Stimulated activated CD8-positive, alpha-beta memory T cell treated with anti-CD3 and anti-CD28 coated beads, Interleukin-15, amount 100 ng/mL, for 24 hours (primary cell): ENCODE results near the gene LRP11.
"Not testable (repeated sequence)": the region's sequence is repeated elsewhere in the genome, so short reads cannot be mapped to it uniquely, and the experiment has no call there.

Experiments used
- DNase-seq: peaks from one replicate; pipeline ENCODE4 v3.0.0-alpha.2; 2020; ENCODE audit warnings: low read depth

LRP11 gene

GRCh38 chr6:149869275-149869892 lies 5.2 kb upstream of the LRP11 start:
- DNase-seq, result no peak

DNA sequence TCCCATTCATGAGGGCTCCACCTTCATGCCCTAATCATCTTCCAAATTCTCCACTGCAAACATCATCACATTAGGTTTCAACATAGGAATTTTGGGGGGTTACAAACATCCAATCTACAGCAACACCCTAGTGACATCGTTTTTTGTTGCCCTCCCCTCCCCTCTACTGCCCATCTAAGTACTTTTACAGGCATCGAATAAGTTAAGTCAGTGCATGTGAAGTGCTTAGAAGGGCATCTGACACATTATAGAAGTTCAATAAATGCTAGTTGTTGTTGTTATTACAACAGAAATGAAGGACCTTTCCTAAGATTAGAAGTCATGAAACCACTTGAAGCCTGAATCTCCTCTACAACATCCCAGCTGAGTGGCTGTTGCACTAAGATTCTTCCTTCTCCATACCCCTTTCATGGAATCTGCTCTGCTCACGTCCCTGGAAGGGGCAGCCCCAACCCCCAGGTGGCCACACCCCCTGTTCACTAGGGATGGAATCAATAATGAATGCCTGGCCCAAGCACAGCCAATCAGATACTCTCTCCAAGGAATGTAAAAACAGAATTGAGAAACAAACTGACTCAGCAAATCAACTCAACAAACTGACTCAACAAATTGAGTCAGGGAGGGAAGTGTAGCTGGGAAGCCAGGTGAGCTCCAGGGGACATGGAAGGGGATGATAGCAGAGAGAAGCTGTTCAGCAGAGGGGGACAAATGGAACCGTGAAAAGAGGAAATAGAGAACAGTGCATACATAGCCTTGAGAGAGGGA lies 3.9 kb upstream of the LRP11 start:
- no peak for DNase-seq

DNA sequence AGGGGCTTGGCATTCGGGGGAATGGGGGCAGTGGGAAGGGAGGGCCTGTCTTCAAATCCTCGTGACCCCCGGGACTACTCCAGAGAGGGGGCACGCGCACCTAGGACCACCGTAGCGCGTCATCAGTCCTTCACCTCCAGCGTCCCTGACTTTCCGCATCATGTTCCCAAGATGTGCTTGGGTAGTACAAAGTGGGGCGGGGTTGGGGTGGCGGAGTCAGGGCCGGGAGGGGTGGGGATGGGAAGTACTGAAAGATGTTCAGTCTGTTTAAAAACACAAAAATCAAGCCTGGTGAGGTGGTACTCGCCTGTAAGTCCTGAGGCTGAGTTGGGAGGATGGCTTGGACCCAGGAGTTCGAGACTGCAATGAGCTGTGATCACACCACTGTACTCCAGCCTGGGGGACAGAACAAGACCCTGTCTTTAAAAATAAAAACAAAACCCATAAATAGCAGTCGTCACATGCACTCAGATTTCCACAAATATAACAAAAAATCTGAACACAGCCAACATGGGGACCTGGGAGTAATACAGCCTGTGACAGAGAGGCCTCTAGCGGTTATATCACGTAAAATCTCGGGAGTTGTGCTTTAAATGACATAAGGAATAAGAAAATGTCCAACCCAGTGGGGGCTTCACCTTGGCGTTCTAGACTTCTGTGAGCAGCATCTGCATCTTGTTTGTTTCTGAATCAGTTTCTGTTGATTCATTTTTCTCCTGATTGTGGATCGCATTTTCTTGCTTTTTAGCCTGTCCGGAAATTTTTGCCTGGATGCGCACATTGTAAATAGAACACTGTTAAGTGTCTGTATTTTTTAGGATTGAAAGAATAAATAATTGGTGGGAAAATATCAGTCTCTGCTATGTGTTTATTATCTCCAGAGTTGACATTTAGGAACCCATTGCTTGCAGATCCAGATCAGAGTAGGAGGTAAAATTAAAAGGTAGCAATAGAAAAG lies 698 bp upstream of the LRP11 start:
- DNase-seq, result no peak

DNA sequence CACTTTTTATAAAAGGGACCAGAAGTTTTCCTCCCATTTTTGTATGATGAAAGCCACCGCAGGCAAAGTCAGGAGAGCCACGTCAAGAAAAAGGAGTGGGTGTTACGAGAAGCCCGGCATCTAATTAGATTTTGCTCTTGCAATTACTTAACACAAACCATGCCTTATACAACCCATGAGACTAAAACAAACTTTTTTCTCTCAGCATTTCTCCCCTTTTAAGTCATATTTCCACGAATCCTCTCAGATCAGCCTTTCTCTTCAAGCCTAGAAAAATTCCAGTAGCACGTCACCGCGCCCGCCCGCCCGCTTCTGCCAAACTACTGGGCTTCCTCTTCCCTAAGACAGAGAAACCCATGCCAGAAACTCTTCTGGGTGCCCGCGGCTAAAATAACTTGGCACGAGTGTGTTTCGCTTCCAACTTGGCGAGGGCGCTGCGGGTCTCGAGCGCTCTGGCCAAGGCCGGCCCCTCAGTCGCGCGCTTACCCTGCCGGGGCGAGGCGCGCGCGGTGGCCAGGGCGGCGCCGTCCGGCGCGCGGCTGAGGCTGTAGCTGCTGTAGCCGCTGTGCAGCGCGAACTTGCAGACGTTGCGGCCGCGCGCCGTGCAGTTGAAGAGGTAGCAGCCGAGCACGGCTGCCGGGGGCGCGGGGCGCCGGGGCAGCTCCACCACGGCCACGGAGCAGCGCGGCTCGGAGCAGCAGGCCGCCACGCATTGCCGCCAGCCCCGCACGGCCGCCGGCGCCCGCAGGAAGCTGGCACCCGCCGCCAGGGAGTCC lies 1.0 kb downstream of the LRP11 start:
- peak; percentile 13 for DNase-seq

DNA sequence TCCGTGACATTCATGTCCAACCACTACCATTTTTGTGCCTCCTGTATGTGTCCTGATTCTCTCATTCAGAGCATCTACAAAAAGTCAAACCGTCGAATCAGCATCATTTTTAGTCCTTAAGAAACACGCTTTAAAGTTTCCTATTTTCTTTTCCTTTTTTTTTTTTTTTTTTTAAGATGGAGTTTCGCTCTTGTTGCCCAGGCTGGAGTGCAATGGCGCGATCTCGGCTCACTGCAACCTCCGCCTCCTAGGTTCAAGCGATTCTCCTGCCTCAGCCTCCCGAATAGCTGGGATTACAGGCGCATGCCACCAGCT lies 1.8 kb downstream of the LRP11 start:
- not testable (repeated sequence) for DNase-seq

DNA sequence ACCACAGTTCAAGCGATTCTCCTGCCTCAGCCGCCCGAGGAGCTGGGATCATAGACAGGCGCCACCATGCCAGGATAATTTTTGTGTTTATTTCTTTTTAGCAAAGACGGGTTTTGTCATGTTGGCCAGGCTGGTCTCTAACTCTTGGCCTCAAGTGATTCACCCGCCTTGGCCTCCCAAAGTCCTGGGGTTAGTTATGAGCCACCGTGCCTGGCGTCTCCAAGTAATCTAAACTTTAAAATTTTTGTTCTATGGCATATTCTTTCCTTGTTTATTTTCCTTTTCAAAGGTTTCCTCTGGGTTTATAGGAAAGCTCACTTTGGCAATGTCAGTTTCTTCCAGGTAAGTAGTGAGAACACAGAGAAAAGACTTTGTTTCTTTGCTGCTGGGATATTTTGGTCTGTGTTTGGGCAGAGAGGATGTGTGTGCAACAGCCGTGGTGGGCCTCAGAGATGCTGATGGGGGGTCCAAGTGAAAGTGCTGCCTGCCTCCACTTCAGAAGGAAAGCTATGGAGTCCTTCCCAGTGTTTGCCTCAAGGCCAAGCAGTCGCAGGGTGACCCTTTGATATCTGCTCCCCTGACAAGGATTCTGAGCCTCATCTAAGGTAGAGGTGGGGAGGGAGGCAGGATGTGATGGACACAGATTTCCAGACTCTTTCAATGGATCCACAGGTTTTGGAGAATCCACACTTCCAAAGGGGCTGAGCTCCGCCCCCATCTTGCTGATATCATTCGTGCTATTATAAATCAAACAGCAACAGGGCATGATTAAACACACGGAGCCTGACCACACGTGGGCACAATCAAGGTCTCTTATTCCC lies 2.3 kb downstream of the LRP11 start:
- DNase-seq, result no peak

DNA sequence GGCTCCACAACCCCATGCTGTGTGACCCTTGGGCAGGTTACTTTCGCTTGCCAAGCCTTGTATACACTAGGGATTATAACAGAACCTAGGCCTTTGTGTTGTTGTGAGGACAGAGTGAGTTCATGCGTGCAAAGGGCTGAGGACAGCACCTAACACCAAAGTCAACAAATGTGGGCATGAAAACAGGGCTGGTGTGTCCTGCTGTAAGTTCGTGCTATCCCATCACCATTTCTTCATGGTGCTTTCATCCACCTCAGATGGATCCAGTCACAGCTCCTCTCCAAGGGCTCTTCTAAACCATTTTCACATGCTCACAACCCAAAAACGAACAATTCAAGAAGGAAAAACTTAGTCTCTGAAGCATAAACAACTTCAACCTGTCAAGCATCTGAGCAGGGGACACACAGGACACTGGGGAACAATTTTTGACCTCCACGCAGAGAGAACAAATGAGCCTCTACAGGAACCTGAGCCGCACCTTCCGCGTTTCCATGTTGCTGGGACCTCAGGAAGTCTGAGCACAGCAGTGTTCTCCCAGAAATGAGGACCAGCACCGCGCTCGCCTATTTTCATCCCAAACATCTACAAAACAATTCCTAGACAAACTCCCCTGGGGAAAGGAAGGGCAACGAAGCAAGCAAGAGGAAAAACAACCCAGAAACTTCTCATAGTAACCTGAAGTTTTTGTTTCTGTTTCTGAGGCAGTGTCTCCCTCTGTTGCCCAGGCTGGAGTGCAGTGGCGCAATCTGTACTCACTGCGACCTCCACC lies 3.1 kb downstream of the LRP11 start:
- no peak for DNase-seq

DNA sequence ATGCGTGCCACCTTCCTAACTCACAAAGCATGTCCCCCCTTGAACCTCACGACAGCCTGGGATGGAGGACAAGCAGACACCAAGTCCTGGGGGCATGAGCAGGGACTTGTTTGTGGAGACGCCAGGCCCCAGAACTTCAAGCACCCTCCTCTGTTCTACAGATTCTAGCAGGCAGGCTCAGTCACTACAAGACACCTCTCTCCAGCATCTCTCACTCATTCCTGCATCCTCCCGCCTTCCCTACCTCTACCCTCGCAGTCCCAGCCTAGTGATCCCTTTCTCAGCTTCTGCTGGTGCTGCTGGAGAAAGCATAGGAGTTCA lies 3.7 kb downstream of the LRP11 start:
- DNase-seq, result no peak

DNA sequence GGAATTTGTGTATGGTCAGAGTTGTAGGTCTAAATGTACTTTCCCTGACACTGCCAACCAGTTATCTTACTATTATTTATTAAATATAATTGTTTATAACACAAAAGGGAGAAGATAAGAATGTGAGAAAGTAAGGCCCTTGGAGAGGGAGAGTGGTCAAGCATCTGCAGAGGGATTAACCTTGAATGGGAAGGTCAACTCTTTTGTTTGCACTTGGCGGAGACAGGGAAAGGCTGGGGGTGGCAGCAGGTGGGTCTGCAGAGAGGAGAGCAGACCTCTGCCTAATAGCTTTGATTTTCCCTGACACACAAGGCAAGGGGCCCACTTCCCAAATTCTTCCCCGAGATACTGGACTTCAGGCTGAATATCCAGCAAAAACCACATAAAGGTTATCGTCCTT lies 4.2 kb downstream of the LRP11 start:
- DNase-seq, result no peak

GRCh38 chr6:149859368-149859767 lies 4.8 kb downstream of the LRP11 start:
- no peak for DNase-seq

DNA sequence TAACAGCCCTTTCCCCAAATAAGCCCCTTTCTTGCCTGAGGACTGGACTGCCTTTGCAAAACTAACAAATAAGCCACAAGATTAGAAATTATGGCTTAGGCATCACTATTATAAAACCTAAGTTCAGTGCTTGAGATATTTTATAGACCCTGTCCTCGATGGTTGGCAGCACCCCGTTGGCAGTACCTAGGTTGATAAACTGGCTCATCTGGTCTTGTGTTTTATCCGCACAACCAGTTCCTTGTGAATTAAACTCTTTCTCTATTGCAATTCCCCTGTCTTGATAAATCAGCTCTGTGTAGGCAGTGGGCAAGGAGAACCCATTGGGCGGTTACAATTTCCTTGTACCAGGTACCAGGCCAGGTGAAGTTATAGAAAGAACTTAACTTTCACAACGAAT lies 6.6 kb downstream of the LRP11 start:
- DNase-seq, result no peak

DNA sequence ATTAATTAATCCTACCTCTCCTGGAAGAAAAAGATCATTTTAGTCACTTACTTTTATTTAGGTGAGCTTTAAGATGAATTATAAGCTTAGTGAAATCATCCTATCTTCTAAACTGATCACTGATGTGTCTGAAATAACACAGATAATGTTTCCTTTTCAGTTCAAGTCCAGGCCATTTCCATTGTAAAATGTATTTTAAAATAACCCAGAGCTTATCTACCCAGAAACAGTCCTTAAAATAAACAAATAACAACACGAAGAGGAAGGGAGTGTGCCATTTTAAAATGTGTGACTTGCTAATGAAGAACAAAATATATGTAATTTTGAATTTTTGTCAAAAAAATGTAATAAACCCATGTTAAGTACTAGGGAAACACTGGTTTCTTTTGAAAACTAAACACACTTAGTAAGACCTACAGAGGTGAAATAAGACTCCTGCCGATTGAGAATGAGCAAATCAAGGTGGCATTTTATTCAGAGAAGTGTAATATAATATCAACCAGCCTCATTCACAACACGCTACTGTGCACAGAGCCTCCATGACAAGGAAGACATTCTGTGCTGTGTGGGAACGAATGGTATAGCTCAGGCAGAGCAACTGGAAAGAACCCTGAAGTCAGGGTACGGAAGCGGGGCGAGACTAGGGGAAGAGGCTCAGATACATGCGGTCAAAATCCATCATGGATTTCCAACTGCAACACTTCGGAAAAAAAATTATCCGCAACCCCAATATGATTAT lies 7.7 kb downstream of the LRP11 start:
- no peak for DNase-seq

DNA sequence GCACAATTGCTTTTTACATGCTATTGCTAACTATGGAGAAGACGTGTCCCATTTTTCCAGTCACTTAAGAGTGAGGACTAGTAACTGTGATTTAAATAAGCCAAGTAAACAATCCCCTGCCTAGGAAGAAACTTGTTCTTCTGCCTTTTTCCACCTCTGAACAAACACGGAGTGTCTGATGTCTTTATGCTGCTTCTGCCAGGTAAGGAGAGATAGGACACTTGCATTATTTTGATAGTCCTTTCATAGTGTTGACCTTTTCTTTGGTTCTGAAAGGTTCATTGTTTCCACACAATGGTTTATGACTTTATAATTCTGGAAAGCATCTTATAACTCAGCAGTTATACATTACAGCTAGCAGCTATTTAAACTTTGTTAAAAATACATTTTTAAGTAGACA lies 8.4 kb downstream of the LRP11 start:
- DNase-seq, result no peak

- no peak for DNase-seq
Measured at GRCh38 chr6:149855040-149855654, 9.0 kb downstream of the LRP11 start.

DNA sequence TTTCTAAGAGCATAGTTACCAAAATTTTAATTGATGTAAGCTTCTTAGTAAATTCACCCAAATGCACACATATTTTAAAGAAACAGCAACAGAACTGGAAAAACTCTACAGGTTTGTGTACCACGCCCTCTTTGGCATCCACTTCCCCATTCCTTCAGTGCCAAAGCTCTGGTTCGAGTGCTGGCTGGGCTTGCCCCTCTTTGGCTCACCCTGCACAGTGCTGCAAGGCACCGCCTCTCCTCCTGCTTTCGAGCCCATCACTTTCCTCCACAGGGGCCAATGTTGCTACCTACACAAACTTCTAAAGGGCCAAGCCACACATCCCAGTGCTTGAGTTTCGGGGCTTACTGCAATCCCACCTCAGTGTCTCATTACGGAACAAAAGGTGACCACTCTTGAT lies 9.6 kb downstream of the LRP11 start:
- no peak for DNase-seq

DNA sequence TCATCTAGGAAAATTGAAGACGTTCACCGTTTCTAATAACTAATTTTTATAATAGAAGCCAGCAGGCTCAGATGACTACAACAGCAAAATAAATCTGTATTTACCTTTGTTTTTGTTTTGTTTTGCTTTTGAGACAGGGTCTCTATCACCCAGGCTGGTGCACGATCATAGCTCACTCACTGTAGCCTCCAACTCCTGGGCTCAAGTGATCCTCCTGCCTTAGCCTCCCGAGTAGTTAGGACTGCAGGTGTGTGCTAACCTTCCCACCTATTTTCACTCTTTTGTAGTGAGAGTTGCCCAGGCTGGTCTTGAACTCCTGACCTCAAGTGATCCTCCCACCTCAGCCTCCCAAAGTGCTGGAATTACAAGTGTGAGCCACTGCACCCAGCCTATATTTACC lies 10.1 kb downstream of the LRP11 start:
- not testable (repeated sequence) for DNase-seq

DNA sequence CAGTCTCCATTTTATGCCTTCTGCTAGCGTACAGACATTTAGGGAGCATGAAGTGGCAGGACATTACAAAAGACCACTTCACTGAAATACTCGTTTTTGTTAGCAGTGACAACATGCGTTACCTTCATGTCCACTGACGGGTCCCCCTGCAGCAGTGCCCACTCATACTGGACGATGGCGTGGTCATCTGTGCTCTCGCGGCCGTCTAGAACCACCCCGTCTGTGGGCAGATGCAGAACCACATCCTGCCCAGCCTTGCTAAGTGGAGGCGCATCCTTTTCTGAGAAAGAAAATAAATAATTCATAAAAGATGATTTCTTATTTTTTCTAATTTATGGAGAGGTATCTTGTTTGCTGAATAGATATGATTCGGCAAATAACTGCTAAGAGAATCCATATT lies 11.3 kb downstream of the LRP11 start:
- DNase-seq, result no peak

DNA sequence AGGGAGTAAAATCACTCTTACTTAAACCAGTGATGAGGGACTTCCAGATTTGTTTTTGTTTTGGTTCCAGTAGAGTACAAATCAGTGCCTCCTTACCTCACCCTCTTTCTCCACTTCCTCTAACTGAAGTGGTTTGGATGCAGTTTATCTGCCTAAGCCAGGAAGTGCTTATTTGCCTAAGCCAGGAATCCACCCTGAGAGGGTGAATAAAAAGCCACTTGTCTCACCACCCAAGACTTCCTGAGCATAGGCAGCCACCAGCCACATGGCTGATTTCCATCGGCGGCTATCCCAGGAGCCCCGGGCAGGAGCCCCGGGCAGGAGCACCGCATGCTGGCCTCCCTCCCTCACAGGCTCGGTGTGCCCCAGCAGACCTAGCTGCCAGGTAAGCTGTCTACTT lies 12.0 kb downstream of the LRP11 start:
- no peak for DNase-seq

DNA sequence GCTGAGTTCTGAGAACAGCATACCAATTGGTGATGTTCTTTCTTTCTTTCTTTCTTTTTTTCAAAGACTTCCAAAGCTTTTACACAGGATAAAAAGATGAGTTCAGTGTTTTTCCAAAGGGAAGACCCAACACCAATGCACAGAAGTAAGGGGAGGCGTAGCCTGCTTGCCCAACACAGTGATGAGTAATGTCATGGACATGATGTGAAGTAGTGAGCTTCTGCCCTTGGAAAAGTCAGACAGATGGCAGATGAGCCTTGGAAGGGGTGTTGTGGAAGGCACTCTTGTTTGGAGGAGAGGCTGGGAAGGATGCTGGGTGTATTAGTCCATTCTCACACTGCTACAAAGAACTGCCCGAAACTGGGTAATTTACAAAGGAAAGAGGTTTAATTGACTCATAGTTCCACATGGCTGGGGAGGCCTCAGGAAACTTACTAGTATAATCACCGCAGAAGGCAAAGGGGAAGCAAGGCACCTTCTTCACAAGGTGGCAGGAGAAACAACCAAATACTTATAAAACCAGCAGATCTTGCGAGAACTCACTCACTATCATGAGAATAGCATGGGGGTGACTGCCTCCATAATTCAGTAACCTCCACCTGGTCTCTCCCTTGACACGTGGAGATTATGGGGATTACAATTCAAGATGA lies 12.6 kb downstream of the LRP11 start:
- DNase-seq, result no peak
